ENCODE measurements around the gene LEF1. TPM values are rescaled to one million over a fixed set of nuclear protein-coding genes. Genes with fewer than 3 reads are reported as not detected.

The LEF1 gene
- polyA plus RNA-seq, 1 donor (not counting 4 experiments of a cell fraction or from before 2014, with no cell fraction given): 1.5 TPM

- Histone ChIP-seq H3K9me1 (ENCODE audit: control insufficient read depth, extremely low read depth, insufficient read depth, low read length) (no peaks in the 10 kb centered on the region), H3K36me3 (ENCODE audit: control insufficient read depth in 2 of 2, extremely low read depth in 1 of 2, insufficient read depth in 2 of 2, low read length in 2 of 2) (no peaks in the 10 kb centered on the region), H2AFZ (ENCODE audit: control insufficient read depth, low read length) (no peak overlapping the region), H3K4me3 (ENCODE audit: control insufficient read depth in 2 of 3, extremely low read depth in 1 of 3, insufficient read depth in 2 of 3, low read depth in 1 of 3, low read length in 3 of 3) (no peak overlapping the region), H3K4me1 (ENCODE audit: control insufficient read depth, extremely low read depth, insufficient read depth, low read length) (no peaks in the 10 kb centered on the region), H3K9ac (ENCODE audit: control insufficient read depth, extremely low read depth, insufficient read depth, low read length) (no peak overlapping the region), H3K27me3 (ENCODE audit: control insufficient read depth, extremely low read depth, insufficient read depth, low read length) (no peaks in the 10 kb centered on the region), H3K4me2 (ENCODE audit: control insufficient read depth, extremely low read depth, insufficient read depth, low read depth, low read length) (no peak overlapping the region), H3K9me3 (ENCODE audit: control insufficient read depth, low read depth, low read length) (no peaks in the 10 kb centered on the region), H3K27ac (ENCODE audit: control insufficient read depth, insufficient read depth, low read length) (no peak overlapping the region), H3K79me2 (ENCODE audit: control insufficient read depth, insufficient read depth, low read length) (no peaks in the 10 kb centered on the region), H4K20me1 (ENCODE audit: control insufficient read depth, extremely low read depth, insufficient read depth, low read length) (no peaks in the 10 kb centered on the region)
- DNase-seq (ENCODE audit: low read depth, low spot score) (no peak), FAIRE-seq (no peak)
- TF ChIP-seq EZH2 (IDR thresholded peaks at IDR 0.05; ENCODE audit: low read length) (no peak), CTCF (optimal IDR thresholded peaks at IDR 0.05 in 1 of 3, IDR thresholded peaks at IDR 0.05 in 1 of 3, conservative IDR thresholded peaks at IDR 0.05 in 1 of 3; ENCODE audit: extremely low read depth in 1 of 3, insufficient read depth in 2 of 3, low read length in 3 of 3) (no peak)
- dilution Hi-C loops (cut with MboI; ENCODE audit: extremely low pct_ligation_motif_present, low sequenced_read_pairs): no loop called here
Measured at GRCh38 chr4:108135549-108136209, 33.1 kb downstream of the LEF1 start.

GRCh38 chr4:108130955-108131354, 37.8 kb downstream of the LEF1 start:
- Histone ChIP-seq H3K9me1 (ENCODE audit: control insufficient read depth, extremely low read depth, insufficient read depth, low read length) (no peaks in the 10 kb centered on the region), H3K27ac (ENCODE audit: control insufficient read depth, insufficient read depth, low read length) (no peak overlapping the region), H3K27me3 (ENCODE audit: control insufficient read depth, extremely low read depth, insufficient read depth, low read length) (no peaks in the 10 kb centered on the region), H4K20me1 (ENCODE audit: control insufficient read depth, extremely low read depth, insufficient read depth, low read length) (no peaks in the 10 kb centered on the region), H3K9ac (ENCODE audit: control insufficient read depth, extremely low read depth, insufficient read depth, low read length) (no peak overlapping the region), H3K9me3 (ENCODE audit: control insufficient read depth, low read depth, low read length) (no peaks in the 10 kb centered on the region), H3K36me3 (ENCODE audit: control insufficient read depth in 2 of 2, extremely low read depth in 1 of 2, insufficient read depth in 2 of 2, low read length in 2 of 2) (no peaks in the 10 kb centered on the region), H3K4me1 (ENCODE audit: control insufficient read depth, extremely low read depth, insufficient read depth, low read length) (no peaks in the 10 kb centered on the region), H3K4me3 (ENCODE audit: control insufficient read depth in 2 of 3, extremely low read depth in 1 of 3, insufficient read depth in 2 of 3, low read depth in 1 of 3, low read length in 3 of 3) (no peak overlapping the region), H3K4me2 (ENCODE audit: control insufficient read depth, extremely low read depth, insufficient read depth, low read depth, low read length) (no peak overlapping the region), H2AFZ (ENCODE audit: control insufficient read depth, low read length) (no peak overlapping the region), H3K79me2 (ENCODE audit: control insufficient read depth, insufficient read depth, low read length) (no peaks in the 10 kb centered on the region)
- TF ChIP-seq CTCF (optimal IDR thresholded peaks at IDR 0.05 in 1 of 3, IDR thresholded peaks at IDR 0.05 in 1 of 3, conservative IDR thresholded peaks at IDR 0.05 in 1 of 3; ENCODE audit: extremely low read depth in 1 of 3, insufficient read depth in 2 of 3, low read length in 3 of 3) (peak in 2 of 3 experiments; percentile 26 to 48), EZH2 (IDR thresholded peaks at IDR 0.05; ENCODE audit: low read length) (no peak)
- dilution Hi-C loops (cut with MboI; ENCODE audit: extremely low pct_ligation_motif_present, low sequenced_read_pairs): no loop called here
- DNase-seq (ENCODE audit: low read depth, low spot score): no peak
- FAIRE-seq: no peak
